Activated CD8-positive, alpha-beta memory T cell treated with anti-CD3 and anti-CD28 coated beads for 36 hours (primary cell): Measurements from ENCODE around the gene AGXT. TPM values are rescaled to one million over a fixed set of nuclear protein-coding genes. Genes with fewer than 3 reads are reported as not detected.

ENCODE experiments used
- CTCF ChIA-PET: fragments of 350-600 bp; sonication (Branson Sonifier 250); formaldehyde crosslinking; loops from one replicate; lab custom pipeline; 2021; ENCODE audit warnings: antibody characterized with exemption; lab: Charles Lee
- POLR2A ChIA-PET: fragments of 350-600 bp; sonication (Branson Sonifier 250); formaldehyde crosslinking; loops from one replicate; lab custom pipeline; 2021; ENCODE audit warnings: antibody characterized with exemption; lab: Charles Lee
- total RNA-seq, 2 experiments: library from RNA; stranded (reverse); gene quantifications; one replicate each; pipeline ENCODE4 v1.2.3, GENCODE V29; 2021

Gene AGXT
- total RNA-seq, 2 experiments from 2014 or later, result not detected

DNA sequence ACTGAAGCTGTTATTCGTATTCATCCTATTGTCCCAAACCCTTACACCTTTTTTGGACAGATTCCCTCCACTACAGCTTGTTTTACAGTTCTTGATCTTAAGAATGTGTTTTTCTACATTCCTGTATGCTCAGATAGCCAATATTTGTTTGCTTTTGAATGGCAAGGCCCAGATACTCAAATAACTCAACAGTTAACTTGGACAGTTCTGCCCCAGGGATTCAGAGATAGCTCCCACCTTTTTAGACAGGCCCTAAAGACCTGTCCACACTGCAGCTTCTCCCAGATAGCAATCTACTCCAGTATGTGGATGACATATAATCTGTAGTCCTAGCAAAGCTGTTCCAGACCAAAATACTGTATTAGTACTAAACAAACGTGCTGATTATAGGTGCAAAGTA, 7.1 kb upstream of the AGXT start:
- ChIA-PET CTCF (interaction anchor here (0.9 kb wide), 1 partner anchor 10 kb away, joined by 6 read pairs; no protein-coding TSS in a partner anchor), POLR2A (no interaction called here)

DNA sequence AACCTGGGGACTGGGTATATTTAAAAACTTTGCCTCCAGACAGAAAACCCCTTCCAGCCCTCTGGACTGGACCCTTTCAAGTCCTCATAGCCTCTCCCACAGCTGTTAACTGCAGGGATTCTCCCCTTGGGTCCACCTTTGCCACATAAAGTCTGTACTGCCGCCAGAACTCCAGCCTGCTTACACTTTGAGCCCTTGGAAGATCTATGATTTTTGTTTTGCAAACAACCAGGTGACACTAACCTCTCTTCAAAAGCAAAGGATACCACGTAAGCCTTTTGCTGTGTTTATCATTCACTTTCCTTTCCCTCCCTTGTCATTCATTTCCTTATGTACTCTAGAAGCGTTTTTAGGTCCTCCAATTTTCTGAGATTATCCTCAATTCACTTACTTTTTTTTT, 4.1 kb upstream of the AGXT start:
- CTCF ChIA-PET, result no interaction called here
- POLR2A ChIA-PET, result no interaction called here

DNA sequence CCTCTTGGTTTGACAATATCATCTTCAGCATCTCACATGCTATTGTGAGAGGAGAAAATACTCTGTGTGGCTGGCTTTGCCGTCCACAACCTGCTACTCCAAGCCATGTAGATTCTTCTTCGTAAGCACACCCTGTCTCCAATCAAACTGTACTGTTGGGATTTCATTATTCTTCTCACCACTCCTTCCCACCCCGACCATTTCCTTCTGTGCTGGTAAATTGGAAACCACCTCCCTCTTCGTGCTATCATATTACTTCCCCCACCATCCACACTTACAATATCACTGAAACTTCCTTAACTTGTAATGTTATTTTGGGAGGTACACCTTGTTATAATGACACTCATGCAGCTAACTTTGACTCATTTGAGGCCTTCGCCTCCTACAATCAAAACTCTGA, 3.2 kb upstream of the AGXT start:
- CTCF ChIA-PET, result interaction anchor here (0.7 kb wide), 1 partner anchor 60 kb away, joined by 4 read pairs; no protein-coding TSS in a partner anchor

DNA sequence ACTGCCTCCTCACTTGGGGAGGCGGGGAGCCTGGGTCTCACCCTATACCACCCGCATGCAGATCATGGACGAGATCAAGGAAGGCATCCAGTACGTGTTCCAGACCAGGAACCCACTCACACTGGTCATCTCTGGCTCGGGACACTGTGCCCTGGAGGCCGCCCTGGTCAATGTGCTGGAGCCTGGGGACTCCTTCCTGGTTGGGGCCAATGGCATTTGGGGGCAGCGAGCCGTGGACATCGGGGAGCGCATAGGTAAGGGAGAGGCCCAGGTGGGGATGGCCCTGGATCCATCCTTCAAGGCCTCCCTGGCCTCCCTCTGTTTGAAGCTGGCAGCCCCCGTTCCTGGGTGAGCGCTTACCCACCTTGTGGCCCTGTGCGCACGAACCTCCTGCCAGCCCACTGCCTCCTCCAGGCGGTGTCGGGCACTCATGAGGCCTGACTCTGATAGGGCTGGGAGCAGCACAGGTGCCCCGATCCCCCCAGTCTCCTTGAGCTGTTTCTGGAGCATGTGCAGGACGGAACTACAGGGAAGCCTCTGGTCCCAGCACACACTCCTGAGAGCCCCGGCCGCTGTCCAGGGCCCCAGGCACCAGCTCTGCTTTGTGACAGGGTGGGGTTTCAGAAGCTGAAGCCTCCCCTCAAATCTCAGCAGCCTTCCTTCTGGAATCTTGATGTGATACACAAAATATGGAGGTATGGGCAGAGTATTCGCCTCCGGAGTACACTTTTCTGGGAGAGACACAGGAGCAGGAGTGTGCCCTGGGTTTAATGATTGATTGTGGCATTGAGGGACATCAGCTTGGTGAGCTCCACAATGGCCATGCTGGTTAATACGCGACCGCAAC, 708 bp downstream of the AGXT start:
- POLR2A ChIA-PET, result no interaction called here
- CTCF ChIA-PET, result no interaction called here

More for the DNA sequence above, 3.2 kb upstream of the AGXT start:
- POLR2A ChIA-PET, result no interaction called here

DNA sequence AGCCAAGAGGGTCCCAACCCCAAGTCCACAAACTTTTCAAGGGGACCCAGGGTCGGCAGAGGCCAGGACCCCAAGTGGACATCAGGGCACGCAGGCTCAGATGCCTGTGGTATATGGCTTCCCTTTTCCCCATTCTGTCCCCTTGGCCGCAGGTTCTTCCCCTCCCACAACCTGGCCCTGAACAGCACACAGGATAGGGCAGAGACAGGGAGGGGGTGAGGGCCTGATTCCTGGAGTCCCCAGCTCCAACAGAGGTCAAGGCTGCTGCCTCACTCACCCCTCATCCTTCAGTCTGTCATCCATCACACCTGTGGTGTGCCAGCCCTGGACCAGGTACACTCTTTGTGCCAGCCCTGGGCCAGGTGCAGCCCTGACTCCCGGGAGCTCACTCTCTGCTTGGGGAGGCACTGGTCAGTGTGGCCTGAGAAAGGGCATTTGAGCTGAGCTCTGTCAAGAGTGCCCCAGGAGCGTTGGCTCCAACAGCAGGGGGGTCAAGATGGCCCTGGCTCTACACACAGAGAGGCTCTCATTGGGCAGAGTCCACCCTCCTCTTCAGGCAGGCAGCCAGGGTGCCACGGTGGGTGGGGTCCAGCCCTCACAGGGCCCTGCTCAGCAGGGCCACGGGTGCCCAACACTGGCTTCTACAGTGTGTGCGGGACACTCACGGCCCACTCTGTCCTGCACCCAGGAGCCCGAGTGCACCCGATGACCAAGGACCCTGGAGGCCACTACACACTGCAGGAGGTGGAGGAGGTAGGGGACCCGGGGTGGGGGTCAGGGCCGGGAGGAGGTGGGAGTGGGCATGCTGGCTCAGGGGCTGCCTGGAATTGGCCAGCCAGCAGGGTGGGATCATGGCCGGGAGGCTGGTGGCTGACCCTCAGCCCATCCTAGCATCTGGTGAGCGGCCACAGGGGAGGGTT, 1.6 kb downstream of the AGXT start:
- CTCF ChIA-PET, result no interaction called here
- POLR2A ChIA-PET, result no interaction called here

DNA sequence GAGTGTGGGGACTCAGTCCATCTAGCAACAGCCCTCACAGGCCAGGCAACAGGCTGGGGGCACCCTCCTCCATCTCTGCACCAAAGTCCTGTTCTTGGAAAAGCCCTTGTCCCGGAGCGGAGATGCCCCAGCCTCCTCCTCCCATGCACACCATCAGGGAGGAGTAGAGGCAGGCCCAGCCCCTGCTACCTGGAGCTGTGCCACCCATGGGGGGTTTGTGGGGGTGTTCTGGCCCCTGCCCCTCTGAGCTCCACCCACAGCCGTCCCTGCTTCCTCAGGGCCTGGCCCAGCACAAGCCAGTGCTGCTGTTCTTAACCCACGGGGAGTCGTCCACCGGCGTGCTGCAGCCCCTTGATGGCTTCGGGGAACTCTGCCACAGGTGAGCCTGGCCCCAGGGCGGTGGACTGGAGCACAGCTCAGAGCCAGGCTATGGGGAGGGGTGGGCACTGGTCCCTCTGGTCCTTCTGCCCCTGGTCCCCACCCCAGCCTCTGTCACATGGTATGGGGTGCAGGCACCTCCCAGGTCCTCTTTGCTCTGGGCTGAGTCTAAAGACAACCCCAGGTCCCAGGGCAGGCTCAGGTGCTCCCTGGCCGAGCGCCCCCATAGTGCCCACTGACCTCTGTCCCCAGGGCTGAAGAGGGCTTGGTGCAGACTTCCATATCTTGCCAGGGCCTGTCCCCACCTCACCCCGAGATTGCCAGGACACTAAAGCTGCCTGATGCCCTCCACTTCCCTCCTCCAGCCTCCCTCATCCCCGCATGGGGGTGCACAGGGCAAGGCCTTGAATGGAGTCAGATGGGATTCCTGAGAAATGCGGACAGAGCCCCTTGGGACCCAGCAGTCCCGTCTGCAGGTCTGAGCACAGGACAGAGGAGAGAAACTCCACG, 2.7 kb downstream of the AGXT start:
- CTCF ChIA-PET, result no interaction called here
- POLR2A ChIA-PET, result no interaction called here

DNA sequence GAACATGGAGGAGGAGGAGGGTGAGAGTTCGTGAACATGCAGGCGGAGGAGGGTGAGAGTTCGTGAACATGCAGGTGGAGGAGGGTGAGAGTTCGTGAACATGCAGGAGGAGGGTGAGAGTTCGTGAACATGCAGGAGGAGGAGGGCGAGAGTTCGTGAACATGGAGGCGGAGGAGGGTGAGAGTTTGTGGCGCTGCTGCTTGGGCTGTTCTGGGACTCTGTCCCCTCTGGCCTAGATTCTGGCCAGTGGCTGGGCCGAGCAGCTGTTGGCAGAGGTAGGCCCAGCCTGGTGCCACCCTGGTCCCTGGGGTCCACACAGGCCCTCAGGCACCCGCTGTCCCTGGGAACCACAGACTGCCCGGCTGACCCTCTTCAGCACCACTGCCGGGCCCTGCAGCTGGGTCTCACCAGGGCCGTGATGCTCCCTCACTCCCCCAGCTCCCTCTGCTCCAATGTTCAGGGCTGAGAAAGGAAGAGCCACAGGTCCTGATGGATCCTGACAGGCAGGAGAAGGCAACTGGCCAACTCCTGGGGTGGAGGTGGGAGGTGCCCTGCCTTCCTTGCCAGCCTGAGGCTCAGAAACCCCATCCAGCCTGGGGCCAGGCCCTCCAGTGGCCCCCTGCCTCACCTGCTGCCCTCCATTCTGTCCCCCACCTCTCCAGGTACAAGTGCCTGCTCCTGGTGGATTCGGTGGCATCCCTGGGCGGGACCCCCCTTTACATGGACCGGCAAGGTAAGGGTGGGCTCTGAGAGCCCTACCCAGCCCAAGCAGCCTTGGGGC, 3.9 kb downstream of the AGXT start:
- CTCF ChIA-PET, result no interaction called here

DNA sequence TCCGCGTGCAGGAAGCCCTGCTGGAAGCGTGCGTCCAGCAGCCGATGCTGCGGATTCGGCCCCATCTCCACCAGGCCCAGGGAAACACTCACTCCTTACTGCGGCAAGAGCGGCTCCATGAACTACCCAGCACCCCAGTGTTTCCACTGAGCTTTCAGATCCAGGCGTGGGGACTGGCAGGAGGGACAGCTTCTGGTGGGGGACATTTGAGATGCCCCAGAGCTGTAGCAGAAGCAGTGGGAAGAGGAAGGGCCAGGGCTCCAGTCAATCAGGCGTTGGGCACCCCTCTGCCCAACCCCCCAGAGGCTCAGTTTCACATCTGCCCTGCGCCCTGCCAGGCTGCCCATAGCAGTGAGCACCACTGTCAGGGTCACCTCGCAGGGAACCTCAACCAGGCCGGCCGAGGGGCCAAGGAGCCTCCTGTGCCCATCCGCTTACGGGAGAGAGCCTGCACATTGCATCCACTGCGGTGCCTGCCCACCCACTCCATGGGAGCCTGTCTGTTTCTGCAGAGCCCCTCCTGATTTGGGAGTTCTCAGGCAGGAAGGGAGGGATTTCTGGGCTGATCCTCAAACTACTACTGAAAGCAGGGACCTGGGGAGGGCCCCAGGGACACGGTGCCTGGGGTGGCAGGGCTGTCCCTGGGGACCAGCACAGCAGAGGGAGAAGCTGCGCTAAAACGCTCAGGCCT, 4.6 kb downstream of the AGXT start:
- POLR2A ChIA-PET, result no interaction called here
- CTCF ChIA-PET, result no interaction called here

More for the DNA sequence above, 3.9 kb downstream of the AGXT start:
- POLR2A ChIA-PET, result no interaction called here

DNA sequence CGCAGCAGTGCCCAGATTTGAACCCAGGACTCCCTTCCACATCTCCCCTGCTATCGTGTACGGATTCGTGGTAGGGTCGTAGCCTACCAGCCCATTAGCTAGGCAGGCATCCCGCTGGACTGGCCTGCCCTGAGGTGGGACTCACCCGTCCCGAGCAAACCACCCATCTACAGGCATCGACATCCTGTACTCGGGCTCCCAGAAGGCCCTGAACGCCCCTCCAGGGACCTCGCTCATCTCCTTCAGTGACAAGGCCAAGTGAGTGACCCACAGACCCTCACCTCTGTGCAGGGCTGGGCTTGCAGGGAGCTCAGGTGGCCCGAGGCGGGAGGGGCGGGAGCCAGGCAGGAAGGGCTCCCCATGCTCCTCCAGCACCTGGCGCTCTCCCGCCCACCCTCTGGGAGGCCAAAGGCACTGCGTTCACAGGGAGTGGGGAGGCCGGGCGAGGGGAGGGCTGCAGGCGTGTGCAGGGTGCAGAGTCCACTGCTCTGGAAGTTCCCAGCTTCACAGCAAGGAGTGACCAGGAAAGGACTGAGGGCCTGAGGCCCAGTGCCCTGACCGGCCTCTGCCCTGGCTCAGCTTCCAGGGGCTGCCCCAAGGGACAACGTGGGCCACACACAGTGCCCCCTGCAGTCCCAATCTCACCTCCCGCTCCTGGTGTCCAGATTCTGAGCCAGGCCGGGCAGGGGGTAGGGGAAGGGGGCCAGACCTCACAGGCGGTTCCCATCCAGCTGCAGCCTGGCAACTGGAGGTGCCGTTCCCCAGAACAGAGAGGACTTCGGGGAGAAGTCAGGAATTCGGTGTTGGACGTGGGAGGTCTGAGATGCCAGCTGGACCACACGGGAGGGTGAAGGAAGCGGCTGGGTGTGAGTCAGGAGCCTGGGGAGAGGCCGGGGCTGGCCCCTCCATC, 5.4 kb downstream of the AGXT start:
- POLR2A ChIA-PET, result no interaction called here
- CTCF ChIA-PET, result no interaction called here

DNA sequence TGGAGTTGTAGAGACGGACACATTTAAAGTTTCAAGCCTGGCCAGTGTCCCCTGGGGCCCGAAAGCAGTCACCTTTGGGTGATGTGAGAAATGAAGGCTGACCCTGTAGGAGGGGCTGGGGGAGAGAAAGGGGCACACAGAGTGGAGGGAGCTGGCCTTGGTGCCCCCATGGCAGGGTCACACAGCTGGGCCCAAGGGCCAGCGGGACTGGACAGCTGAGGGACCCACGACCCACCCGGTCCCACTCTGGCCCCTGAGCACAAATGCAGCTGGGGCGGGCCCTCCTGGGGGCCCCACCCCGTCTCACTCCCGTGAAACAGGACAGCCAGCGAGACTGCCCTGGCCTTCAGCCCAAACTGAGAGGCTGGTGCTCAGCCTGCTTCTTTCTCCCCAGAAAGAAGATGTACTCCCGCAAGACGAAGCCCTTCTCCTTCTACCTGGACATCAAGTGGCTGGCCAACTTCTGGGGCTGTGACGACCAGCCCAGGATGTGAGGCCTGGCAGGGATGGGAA, 6.1 kb downstream of the AGXT start:
- CTCF ChIA-PET, result no interaction called here
- POLR2A ChIA-PET, result no interaction called here

DNA sequence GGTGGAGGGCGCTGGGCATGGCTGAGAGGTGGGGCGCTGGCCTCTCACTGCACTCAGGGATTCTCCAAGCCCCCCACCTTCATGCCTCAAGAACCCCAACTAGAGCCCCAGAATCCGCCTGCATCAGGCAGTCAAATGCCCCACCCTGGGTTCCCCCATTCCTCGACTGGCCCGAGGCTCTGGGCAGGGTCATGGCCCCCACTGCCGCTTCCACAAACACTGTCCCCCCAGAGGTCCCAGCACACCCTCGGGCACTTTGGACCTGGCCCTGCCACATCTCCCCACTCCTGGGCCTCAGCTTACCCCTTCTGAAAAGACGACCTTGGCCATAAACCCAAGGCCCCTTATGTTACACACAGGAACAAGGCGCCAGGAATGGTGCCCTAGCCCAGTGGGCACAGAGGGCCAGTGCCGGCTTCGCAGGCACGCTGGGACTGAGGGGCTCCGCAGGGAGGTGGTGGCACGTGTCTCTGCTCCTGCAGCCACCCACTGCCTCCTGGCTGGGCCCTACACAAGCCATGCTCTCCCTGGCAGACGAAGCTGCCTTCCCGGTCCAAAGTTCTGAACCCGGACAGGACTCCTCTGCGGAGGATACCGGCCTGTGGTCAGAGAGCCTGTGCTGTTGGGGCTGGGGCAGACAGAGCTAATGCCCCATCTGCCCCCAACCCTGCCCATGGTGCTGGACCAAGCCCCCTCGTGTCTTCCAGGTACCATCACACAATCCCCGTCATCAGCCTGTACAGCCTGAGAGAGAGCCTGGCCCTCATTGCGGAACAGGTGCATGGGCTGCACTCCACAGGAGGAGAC, 6.8 kb downstream of the AGXT start:
- ChIA-PET CTCF (no interaction called here), POLR2A (no interaction called here)

DNA sequence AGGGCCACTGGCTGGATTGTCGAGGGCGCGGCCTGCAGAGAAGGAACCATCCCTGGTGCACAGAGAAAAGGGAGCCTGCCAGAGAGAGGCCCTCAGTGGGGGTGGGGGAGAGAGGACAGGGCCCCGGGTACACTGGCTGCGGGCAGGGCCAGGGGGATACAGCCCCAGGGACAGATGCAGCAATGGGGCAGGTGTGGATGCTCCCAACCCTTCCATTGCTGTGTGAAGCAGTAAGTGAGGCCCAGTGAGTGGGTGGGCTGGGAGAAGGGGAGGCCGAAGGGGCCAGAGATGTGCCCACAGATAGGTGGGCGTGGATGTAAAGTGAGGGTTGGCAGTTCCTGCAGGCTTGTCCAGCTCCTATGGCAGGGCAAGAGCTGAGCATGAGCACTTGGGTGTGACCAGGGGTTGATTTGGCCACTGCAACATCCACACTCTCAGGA, 7.4 kb downstream of the AGXT start:
- ChIA-PET POLR2A (no interaction called here), CTCF (no interaction called here)

DNA sequence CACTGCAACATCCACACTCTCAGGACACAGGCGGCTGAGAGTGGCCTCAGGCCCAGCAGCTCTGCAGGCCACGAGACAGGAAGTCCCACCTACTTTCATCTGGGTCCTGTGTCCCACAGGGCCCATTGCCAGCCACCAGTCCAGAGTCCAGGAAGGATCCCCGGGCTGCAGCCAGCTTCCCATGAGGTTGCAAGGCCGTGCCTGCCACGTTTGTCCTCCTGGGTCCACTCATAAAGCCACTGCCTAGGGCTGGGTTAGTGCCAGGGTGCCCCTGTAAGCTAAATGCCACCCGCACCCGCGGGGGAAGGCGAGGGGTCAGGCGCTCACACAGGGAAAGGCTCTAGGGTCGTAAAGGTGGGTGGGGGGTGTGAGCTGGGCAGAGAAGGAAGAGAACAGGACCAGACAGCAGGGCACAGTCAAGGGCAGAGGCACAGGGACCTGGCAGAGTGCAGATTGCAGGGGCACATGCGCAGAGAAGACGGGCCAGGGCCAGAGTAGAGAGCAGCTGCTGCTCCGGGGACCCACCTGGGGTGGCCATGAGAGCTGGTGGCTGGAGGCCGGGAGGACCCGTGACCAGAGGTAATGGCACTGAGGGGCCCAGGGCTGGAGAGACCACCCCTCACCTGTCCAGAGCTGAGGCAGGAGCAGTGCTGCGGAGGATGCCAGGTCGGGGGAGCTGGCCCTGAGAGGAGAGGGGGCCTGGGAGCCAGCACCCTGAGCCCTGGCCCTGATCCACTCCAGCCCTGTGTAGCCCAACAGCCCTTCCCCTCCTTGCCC, 8.0 kb downstream of the AGXT start:
- POLR2A ChIA-PET, result no interaction called here
- CTCF ChIA-PET, result no interaction called here

DNA sequence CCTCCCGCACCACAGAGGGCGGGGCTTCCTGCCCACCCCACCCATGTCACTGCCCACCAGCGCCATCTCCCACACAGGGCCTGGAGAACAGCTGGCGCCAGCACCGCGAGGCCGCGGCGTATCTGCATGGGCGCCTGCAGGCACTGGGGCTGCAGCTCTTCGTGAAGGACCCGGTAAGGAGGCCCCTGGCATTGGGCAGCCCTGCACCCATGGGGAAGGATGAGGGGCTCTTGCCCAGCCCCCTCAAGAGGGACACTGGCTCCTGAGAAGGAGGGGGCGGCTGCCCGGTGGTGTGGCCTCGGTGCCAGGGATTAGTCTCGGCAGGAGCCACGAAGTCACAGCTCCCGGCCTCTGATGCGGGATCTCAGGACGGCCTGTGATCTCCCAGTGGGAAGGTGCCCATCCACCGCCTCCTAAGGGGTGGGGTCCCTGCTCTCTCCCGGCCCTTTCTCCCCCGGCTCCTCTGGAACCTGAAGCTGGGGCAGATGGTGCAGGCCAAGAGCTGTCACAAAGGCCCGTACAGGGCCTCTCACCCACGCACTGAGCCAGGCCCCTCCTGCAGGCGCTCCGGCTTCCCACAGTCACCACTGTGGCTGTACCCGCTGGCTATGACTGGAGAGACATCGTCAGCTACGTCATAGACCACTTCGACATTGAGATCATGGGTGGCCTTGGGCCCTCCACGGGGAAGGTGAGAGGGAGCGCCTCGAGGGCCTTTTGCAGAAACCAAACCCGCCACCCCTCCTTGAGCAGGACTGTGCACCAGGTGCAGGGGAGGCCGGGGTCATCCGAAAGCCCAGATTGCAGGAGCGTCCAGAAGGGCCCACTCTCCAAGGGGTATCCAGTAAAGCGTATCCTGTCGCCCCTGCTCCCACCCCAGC, 9.1 kb downstream of the AGXT start:
- ChIA-PET POLR2A (no interaction called here), CTCF (no interaction called here)
